GM23338 (cell line): ENCODE data around the gene GPR78. TPM values are rescaled to one million over a fixed set of nuclear protein-coding genes. Genes with fewer than 3 reads are reported as not detected.

Source experiments
- ATAC-seq: fragments of 200-7000 bp; cut with Tn5 transposase; 3 replicates; pipeline ENCODE4 v1.9.1; 2020
- DNase-seq: peaks from one replicate; pipeline ENCODE4 v3.0.0-alpha.2; 2015; ENCODE audit warnings: low spot score
- H2AFZ ChIP-seq: fragments of 200-600 bp; sonication (generic); 2 replicates; pipeline ENCODE4 v1.8.0; 2016; ENCODE audit warnings: antibody characterized with exemption, mild to moderate bottlenecking, moderate library complexity
- H3F3A ChIP-seq: fragments of 200-600 bp; sonication (generic); replicated peaks from 2 replicates; pipeline ENCODE4 v1.8.0; 2017; ENCODE audit warnings: antibody characterized with exemption, mixed run types, low read depth
- H3K27ac ChIP-seq: fragments of 200-600 bp; sonication (generic); 2 replicates; pipeline ENCODE4 v1.6.1; 2016; ENCODE audit warnings: low read depth
- H3K27me3 ChIP-seq: fragments of 200-600 bp; sonication (generic); 2 replicates; pipeline ENCODE4 v1.8.0; 2016; ENCODE audit warnings: mild to moderate bottlenecking, mixed run types, moderate library complexity; ENCODE audit not compliant: insufficient read depth
- H3K36me3 ChIP-seq: fragments of 200-600 bp; sonication (generic); 2 replicates; pipeline ENCODE4 v1.8.0; 2016; ENCODE audit warnings: mild to moderate bottlenecking; ENCODE audit not compliant: insufficient read depth
- H3K4me1 ChIP-seq: fragments of 200-600 bp; sonication (generic); 2 replicates; pipeline ENCODE4 v1.8.0; 2016; ENCODE audit warnings: mild to moderate bottlenecking, moderate library complexity; ENCODE audit not compliant: insufficient read depth
- H3K4me2 ChIP-seq: fragments of 200-600 bp; sonication (generic); 2 replicates; pipeline ENCODE4 v1.7.1; 2017; ENCODE audit warnings: mixed run types
- H3K4me3 ChIP-seq: fragments of 200-600 bp; sonication (generic); 2 replicates; pipeline ENCODE4 v1.6.1; 2016; ENCODE audit warnings: mixed run types
- H3K79me2 ChIP-seq: fragments of 200-600 bp; sonication (generic); replicated peaks from 2 replicates; pipeline ENCODE4 v1.8.0; 2017; ENCODE audit warnings: mild to moderate bottlenecking; ENCODE audit not compliant: insufficient read depth
- H3K9me2 ChIP-seq: fragments of 200-600 bp; sonication (generic); 2 replicates; pipeline ENCODE4 v1.8.0; 2017; ENCODE audit not compliant: insufficient read depth
- H4K20me1 ChIP-seq: fragments of 200-600 bp; sonication (generic); replicated peaks from 2 replicates; pipeline ENCODE4 v1.8.0; 2017; ENCODE audit warnings: mild to moderate bottlenecking; ENCODE audit not compliant: insufficient read depth
- H3K27ac Mint-ChIP-seq: 2 replicates; pipeline ENCODE4 v1.8.0; 2020; ENCODE audit warnings: inconsistent platforms, mild to moderate bottlenecking, moderate library complexity, mixed read lengths
- H3K27me3 Mint-ChIP-seq: 3 replicates; pipeline ENCODE4 v1.8.0; 2022; ENCODE audit warnings: low read depth, mild to moderate bottlenecking, moderate library complexity, mixed read lengths, inconsistent platforms; ENCODE audit not compliant: insufficient read depth, poor library complexity
- H3K36me3 Mint-ChIP-seq: 3 replicates; pipeline ENCODE4 v1.8.0; 2021; ENCODE audit warnings: low read depth, mild to moderate bottlenecking, inconsistent platforms, moderate library complexity, mixed read lengths
- H3K4me1 Mint-ChIP-seq: 3 replicates; pipeline ENCODE4 v1.8.0; 2020; ENCODE audit warnings: mild to moderate bottlenecking, inconsistent platforms, mixed read lengths
- H3K4me3 Mint-ChIP-seq: 3 replicates; pipeline ENCODE4 v1.8.0; 2021; ENCODE audit warnings: moderate library complexity, mild to moderate bottlenecking, inconsistent platforms, mixed read lengths
- H3K9me3 Mint-ChIP-seq: 3 replicates; pipeline ENCODE4 v1.8.0; 2020; ENCODE audit warnings: moderate library complexity, mild to moderate bottlenecking, inconsistent platforms, mixed read lengths
- JUNB ChIP-seq: IDR thresholded peaks from one replicate; pipeline ENCODE4 v1.6.1; 2016; ENCODE audit warnings: antibody characterized with exemption; ENCODE audit not compliant: unreplicated experiment
- NANOG ChIP-seq: IDR thresholded peaks from 2 replicates; pipeline ENCODE4 v1.6.1; 2016; ENCODE audit warnings: antibody characterized with exemption, borderline replicate concordance
- POLR2AphosphoS5 ChIP-seq: IDR thresholded peaks from 2 replicates; pipeline ENCODE4 v1.6.1; 2016; ENCODE audit warnings: antibody characterized with exemption, low read depth
- REST ChIP-seq: IDR thresholded peaks from one replicate; pipeline ENCODE4 v1.6.1; 2018; ENCODE audit warnings: antibody characterized with exemption; ENCODE audit not compliant: unreplicated experiment
- STAT1 ChIP-seq: IDR thresholded peaks from one replicate; pipeline ENCODE4 v1.6.1; 2016; ENCODE audit warnings: antibody characterized with exemption; ENCODE audit not compliant: unreplicated experiment
- ZNF114 ChIP-seq: fragments of 250-450 bp; sonication (Bioruptor Pico); IDR thresholded peaks from 2 replicates; pipeline ENCODE4 v1.5.0; 2020; ENCODE audit warnings: mild to moderate bottlenecking, moderate library complexity
- ZNF331 ChIP-seq: fragments of 250-450 bp; sonication (Bioruptor Pico); IDR thresholded peaks from 2 replicates; pipeline ENCODE4 v1.5.0; 2020; ENCODE audit warnings: low read depth, mild to moderate bottlenecking, moderate library complexity
- ZNF462 ChIP-seq: fragments of 250-450 bp; sonication (Bioruptor Pico); IDR thresholded peaks from 2 replicates; pipeline ENCODE4 v1.5.0; 2020; ENCODE audit warnings: mild to moderate bottlenecking, moderate library complexity
- polyA plus RNA-seq: library from polyadenylated mRNA; unstranded; fragments of >200 nt; fragmentation: Nextera tagmentation; extraction: Ambion mirVana; gene quantifications from 2 replicates; pipeline ENCODE4 v1.2.1, GENCODE V29; 2016
- total RNA-seq: library from RNA; depleted of rRNA; stranded (reverse); fragments of >200 nt; shearing (Covaris generic); gene quantifications from 2 replicates; pipeline ENCODE4 v1.2.3, GENCODE V29; 2014

GPR78 gene
- total and polyA plus RNA-seq, 2 experiments from 2014 or later = 0.82 to 2.7 TPM

DNA sequence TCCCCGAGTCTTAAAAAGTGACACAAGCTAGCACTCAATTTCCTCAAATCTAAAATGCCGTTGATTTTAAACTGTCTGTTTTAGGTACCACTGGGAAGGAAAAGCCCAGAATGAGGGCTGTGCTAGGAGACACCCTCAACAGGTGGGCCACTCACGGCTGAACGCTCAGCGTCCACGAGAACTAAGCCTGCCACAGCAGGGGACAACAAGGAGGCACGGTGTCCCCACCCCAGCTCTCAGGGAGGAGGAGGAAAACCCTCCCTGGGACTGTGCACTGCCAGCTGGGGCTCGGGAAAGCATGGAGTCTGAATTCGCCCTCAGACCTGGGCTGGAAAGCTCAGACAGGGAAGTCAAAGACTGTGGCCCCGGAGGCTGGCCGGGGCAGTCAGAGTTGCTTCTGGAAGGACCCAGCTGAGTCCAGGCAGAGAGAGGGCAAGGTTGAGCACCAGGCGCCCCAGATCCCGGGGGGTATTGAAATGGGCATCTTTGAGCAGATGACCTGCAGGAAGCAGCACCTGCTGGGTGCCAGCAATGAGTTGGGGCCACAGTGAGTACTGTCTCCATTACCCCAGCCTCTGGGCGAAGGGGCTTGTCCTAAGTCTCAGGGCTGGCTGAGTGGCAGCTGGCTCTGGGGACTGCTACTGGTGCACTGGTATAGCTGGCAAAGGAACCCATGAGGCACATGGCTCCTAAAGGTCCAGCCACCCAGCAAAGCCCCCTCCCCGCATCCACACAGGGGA, 11.6 kb downstream of the GPR78 start:
- H3K9me3 Mint-ChIP-seq = no peaks in the 10 kb centered on the region
- H3K4me1 Mint-ChIP-seq = peaks cover 29% of the 10 kb centered on the region
- no peaks in the 10 kb centered on the region for H3K27me3 ChIP-seq
- no peaks in the 10 kb centered on the region; the same call in 2 of the 3 replicates for H3K36me3 Mint-ChIP-seq
- TF ChIP-seq ZNF331 (CRISPR knock-in tag) = no peak
- TF ChIP-seq REST = no peak
- no peak for TF ChIP-seq ZNF462 (CRISPR knock-in tag)
- TF ChIP-seq ZNF114 (CRISPR knock-in tag) = no peak
- TF ChIP-seq NANOG = no peak
- no peak for TF ChIP-seq STAT1
- no peak for TF ChIP-seq JUNB
- no peak for TF ChIP-seq POLR2AphosphoS5
- no peaks in the 10 kb centered on the region for H3K36me3 ChIP-seq
- H3K27ac Mint-ChIP-seq = no peak overlapping the region
- peaks cover 15% of the 10 kb centered on the region for H3K79me2 ChIP-seq
- no peaks in the 10 kb centered on the region for H3K9me2 ChIP-seq
- peak overlapping the region; percentile 56; the same call in 2 of the 3 replicates for H3K4me3 Mint-ChIP-seq
- H2AFZ ChIP-seq = peak overlapping the region; percentile 83
- no peak overlapping the region for H3K27ac ChIP-seq
- H3K4me1 ChIP-seq = peaks cover 17% of the 10 kb centered on the region
- no peaks in the 10 kb centered on the region for H3F3A ChIP-seq
- H3K27me3 Mint-ChIP-seq = peaks cover 20% of the 10 kb centered on the region
- DNase-seq (peak; percentile 40), ATAC-seq (peak; percentile 19)
- peak overlapping the region; percentile 98 for H3K4me2 ChIP-seq
- H3K4me3 ChIP-seq = peak overlapping the region; percentile 86
- H4K20me1 ChIP-seq = peaks cover 8% of the 10 kb centered on the region; the same call in 1 of the 2 replicates
